OCI-LY1 (cell line): ENCODE results near the gene CAT.

Experiments
- H2AFZ ChIP-seq: fragments of 200-600 bp; sonication (generic), shearing (Covaris generic); 2 replicates; pipeline ENCODE4 v1.6.0; 2014; ENCODE audit warnings: antibody characterized with exemption, mild to moderate bottlenecking, low read length
- H3F3A ChIP-seq: fragments of 200-600 bp; sonication (generic), shearing (Covaris generic); 2 replicates; pipeline ENCODE4 v1.6.0; 2014; ENCODE audit warnings: mild to moderate bottlenecking, antibody characterized with exemption, low read length, moderate library complexity; ENCODE audit not compliant: insufficient read depth
- H3K27ac ChIP-seq: fragments of 200-600 bp; sonication (generic); 2 replicates; pipeline ENCODE4 v1.5.1; 2014; ENCODE audit warnings: low read length, mixed run types, mild to moderate bottlenecking, low read depth; ENCODE audit not compliant: poor library complexity, severe bottlenecking
- H3K27me3 ChIP-seq: fragments of 200-600 bp; sonication (generic); 2 replicates; pipeline ENCODE4 v1.6.0; 2014; ENCODE audit warnings: antibody characterized with exemption, mild to moderate bottlenecking, low read length, moderate library complexity; ENCODE audit not compliant: insufficient read depth
- H3K36me3 ChIP-seq: fragments of 200-600 bp; sonication (generic); 2 replicates; pipeline ENCODE4 v1.6.1; 2014; ENCODE audit warnings: mild to moderate bottlenecking, antibody characterized with exemption, low read length, moderate library complexity, mixed read lengths; ENCODE audit not compliant: insufficient read depth
- H3K4me1 ChIP-seq: fragments of 200-600 bp; sonication (generic); 2 replicates; pipeline ENCODE4 v1.5.1; 2014; ENCODE audit warnings: mild to moderate bottlenecking, low read length, moderate library complexity; ENCODE audit not compliant: insufficient read depth, severe bottlenecking
- H3K4me2 ChIP-seq: fragments of 200-600 bp; sonication (generic), shearing (Covaris generic); 2 replicates; pipeline ENCODE4 v1.6.1; 2014; ENCODE audit warnings: low read length
- H3K4me3 ChIP-seq: fragments of 200-600 bp; sonication (generic); 2 replicates; pipeline ENCODE4 v1.5.1; 2014; ENCODE audit warnings: low read length, low read depth, mild to moderate bottlenecking, mixed read lengths; ENCODE audit not compliant: poor library complexity, severe bottlenecking
- H3K79me2 ChIP-seq: fragments of 200-600 bp; shearing (Covaris generic); 2 replicates; pipeline ENCODE4 v1.6.1; 2016; ENCODE audit warnings: mixed run types, low read length, mixed read lengths; ENCODE audit not compliant: insufficient read depth
- H3K9ac ChIP-seq: fragments of 200-600 bp; sonication (generic), shearing (Covaris generic); 2 replicates; pipeline ENCODE4 v1.6.1; 2014; ENCODE audit warnings: mild to moderate bottlenecking, low read length, mixed read lengths
- H3K9me2 ChIP-seq: fragments of 200-600 bp; sonication (generic), shearing (Covaris generic); 2 replicates; pipeline ENCODE4 v1.6.1; 2014; ENCODE audit warnings: low read depth, mild to moderate bottlenecking, low read length, mixed read lengths
- H3K9me3 ChIP-seq: fragments of 200-600 bp; shearing (Covaris generic); 2 replicates; pipeline ENCODE4 v1.6.1; 2014; ENCODE audit warnings: low read length, mixed read lengths
- H4K20me1 ChIP-seq: fragments of 200-600 bp; sonication (generic), shearing (Covaris generic); 2 replicates; pipeline ENCODE4 v1.6.0; 2016; ENCODE audit warnings: mild to moderate bottlenecking, low read length; ENCODE audit not compliant: insufficient read depth
- CTCF ChIP-seq: fragments of 200-600 bp; sonication (generic), shearing (Covaris generic); IDR thresholded peaks from 2 replicates; pipeline ENCODE4 v1.5.1; 2017; ENCODE audit warnings: mild to moderate bottlenecking, antibody characterized with exemption, low read length, moderate library complexity, mixed read lengths
- EZH2 ChIP-seq: fragments of 200-600 bp; sonication (generic), shearing (Covaris generic); IDR thresholded peaks from 2 replicates; pipeline ENCODE4 v1.8.0; 2017; ENCODE audit warnings: borderline replicate concordance, mixed run types, mild to moderate bottlenecking, antibody characterized with exemption, low read length, moderate library complexity, mixed read lengths

The CAT gene

DNA sequence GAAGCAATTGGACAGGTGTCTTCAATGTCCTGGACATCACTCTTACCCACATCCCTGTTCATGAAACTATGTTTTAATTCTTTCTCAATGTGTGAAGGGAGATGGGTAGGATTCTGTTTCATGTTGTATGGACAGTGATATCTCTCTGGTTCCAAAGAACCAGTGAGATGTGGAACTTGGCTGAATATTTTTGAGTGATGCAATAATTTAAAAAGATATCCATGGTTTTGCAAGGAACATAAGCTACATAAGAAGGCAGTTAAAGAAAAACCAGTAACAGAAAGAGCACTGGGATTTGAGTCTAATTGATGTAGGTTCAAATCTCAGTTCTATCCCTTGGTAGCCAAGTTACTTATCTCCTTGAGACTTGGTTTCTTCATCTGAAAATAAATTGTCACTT is 82.5 kb downstream of the CAT start:
- Histone ChIP-seq H3K9me3 (no peaks in the 10 kb centered on the region), H3K4me2 (no peak overlapping the region), H4K20me1 (no peaks in the 10 kb centered on the region), H3K79me2 (no peaks in the 10 kb centered on the region), H3K9ac (no peak overlapping the region), H2AFZ (no peak overlapping the region), H3K27ac (no peak overlapping the region), H3K9me2 (no peaks in the 10 kb centered on the region), H3K36me3 (no peaks in the 10 kb centered on the region), H3F3A (no peaks in the 10 kb centered on the region), H3K4me1 (no peaks in the 10 kb centered on the region), H3K27me3 (no peaks in the 10 kb centered on the region), H3K4me3 (no peak overlapping the region)
- TF ChIP-seq CTCF, result no peak
- TF ChIP-seq EZH2, result no peak
